ENCODE results near the gene PODXL.

PODXL gene

GRCh38 chr7:131602994-131603372, 46.6 kb upstream of the PODXL start (continued):
- TF ChIP-seq ZNF292 (tag by site-specific recombination; IDR thresholded peaks at IDR 0.05; ENCODE audit: borderline replicate concordance, low read depth) (no peak), ZNF530 (tag by site-specific recombination; IDR thresholded peaks at IDR 0.05; ENCODE audit: low read depth) (no peak)

GRCh38 chr7:131602304-131602993, 46.0 kb upstream of the PODXL start:
- no peaks in the 10 kb centered on the region for H3K36me3 ChIP-seq (ENCODE audit: control insufficient read depth in 2 of 2, insufficient read depth in 1 of 2, low read length in 2 of 2)
- no peak overlapping the region for H3K4me3 ChIP-seq (ENCODE audit: low read depth, low read length)
- CTCF ChIA-PET, result interaction anchor here (0.6 to 0.7 kb wide), 2 partner anchors 55 to 115 kb away, joined by 3 read pairs; no protein-coding TSS in a partner anchor
- H3K4me1 ChIP-seq (ENCODE audit: control insufficient read depth, insufficient read depth, low read length), result no peaks in the 10 kb centered on the region
- no peak for TF ChIP-seq ZNF112 (tag by site-specific recombination; IDR thresholded peaks at IDR 0.05)
- no peak for TF ChIP-seq ZNF626 (tag by site-specific recombination; IDR thresholded peaks at IDR 0.05)
- no peak for TF ChIP-seq MEIS1 (CRISPR knock-in tag; IDR thresholded peaks at IDR 0.05; ENCODE audit: borderline replicate concordance)
- no peak for TF ChIP-seq ZNF354C (tag by site-specific recombination; IDR thresholded peaks at IDR 0.05; ENCODE audit: borderline replicate concordance, low read depth)
- no peak for TF ChIP-seq ZNF311 (tag by site-specific recombination; IDR thresholded peaks at IDR 0.05; ENCODE audit: borderline replicate concordance)
- no peak for TF ChIP-seq ELK4 (IDR thresholded peaks at IDR 0.05; ENCODE audit: borderline replicate concordance, low read depth, low read length)
- no peak for TF ChIP-seq ZNF621 (tag by site-specific recombination; IDR thresholded peaks at IDR 0.05)
- POLR2A ChIA-PET, result no interaction called here
- no peak overlapping the region for H3K27ac ChIP-seq (ENCODE audit: extremely low read depth, low read depth, low read length)
- no peaks in the 10 kb centered on the region for H3K9me3 ChIP-seq (ENCODE audit: control insufficient read depth, insufficient read depth, low read depth, low read length)

- POLR2A ChIA-PET, result no interaction called here
- Histone ChIP-seq H3K4me1 (ENCODE audit: control insufficient read depth, insufficient read depth, low read length) (no peaks in the 10 kb centered on the region), H3K36me3 (ENCODE audit: control insufficient read depth in 2 of 2, insufficient read depth in 1 of 2, low read length in 2 of 2) (no peaks in the 10 kb centered on the region), H3K27ac (ENCODE audit: extremely low read depth, low read depth, low read length) (no peak overlapping the region), H3K4me3 (ENCODE audit: low read depth, low read length) (no peak overlapping the region), H3K9me3 (ENCODE audit: control insufficient read depth, insufficient read depth, low read depth, low read length) (no peaks in the 10 kb centered on the region)
- CTCF ChIA-PET, result interaction anchor here (1.1 kb wide), 1 partner anchor 55 kb away, joined by 3 read pairs; no protein-coding TSS in a partner anchor
- TF ChIP-seq ZNF433 (tag by site-specific recombination; IDR thresholded peaks at IDR 0.05; ENCODE audit: low read depth) (no peak), ZNF677 (tag by site-specific recombination; IDR thresholded peaks at IDR 0.05) (no peak), ZBTB7A (tag by site-specific recombination; IDR thresholded peaks at IDR 0.05; ENCODE audit: low read depth) (no peak), ZNF692 (tag by site-specific recombination; IDR thresholded peaks at IDR 0.05) (no peak), ZNF561 (tag by site-specific recombination; IDR thresholded peaks at IDR 0.05; ENCODE audit: borderline replicate concordance) (no peak), REPIN1 (tag by site-specific recombination; IDR thresholded peaks at IDR 0.05; ENCODE audit: low read depth) (no peak), ZNF16 (tag by site-specific recombination; IDR thresholded peaks at IDR 0.05; ENCODE audit: low read depth) (no peak), ZBTB8A (tag by site-specific recombination; IDR thresholded peaks at IDR 0.05) (no peak), ZBTB11 (tag by site-specific recombination; conservative IDR thresholded peaks at IDR 0.05; ENCODE audit: low read depth) (no peak), ZNF513 (tag by site-specific recombination; IDR thresholded peaks at IDR 0.05) (no peak), ZNF398 (tag by site-specific recombination; IDR thresholded peaks at IDR 0.05) (no peak), PRDM1 (tag by site-specific recombination; IDR thresholded peaks at IDR 0.05) (no peak), ZNF610 (tag by site-specific recombination; IDR thresholded peaks at IDR 0.05; ENCODE audit: borderline replicate concordance) (no peak)
Measured at GRCh38 chr7:131600085-131600881, 43.9 kb upstream of the PODXL start.
